CD4-positive, CD25-positive, alpha-beta regulatory T cell (primary cell): Measurements from ENCODE around the gene IGFN1. TPM values are rescaled to one million over a fixed set of nuclear protein-coding genes. Genes with fewer than 3 reads are reported as not detected.

Source experiments
- ATAC-seq, 2 donors: fragments of 150-1000 bp; cut with Tn5 transposase; one replicate each; pipeline ENCODE4 v1.10.0; 2021; ENCODE audit warnings: low read depth in 2 of 2, moderate number of reproducible peaks in 2 of 2, moderate library complexity in 1 of 2
- DNase-seq, 3 donors: peaks; one replicate each; pipeline versions ENCODE4 v3.0.0 to v3.0.0-alpha.2; 2012 to 2022; ENCODE audit warnings: mixed read lengths in 1 of 3
- H3K27ac ChIP-seq: one replicate; pipeline ENCODE4 v1.7.0; 2013; ENCODE audit warnings: mild to moderate bottlenecking, low read length; ENCODE audit not compliant: insufficient read depth, poor library complexity, severe bottlenecking
- H3K27me3 ChIP-seq: one replicate; pipeline ENCODE4 v1.7.0; 2013; ENCODE audit warnings: low read length; ENCODE audit not compliant: control insufficient read depth, insufficient read depth
- H3K36me3 ChIP-seq: one replicate; pipeline ENCODE4 v1.7.0; 2013; ENCODE audit warnings: mild to moderate bottlenecking, low read length, moderate library complexity; ENCODE audit not compliant: control insufficient read depth, insufficient read depth
- H3K4me1 ChIP-seq: 2 replicates; pipeline ENCODE4 v1.7.0; 2013; ENCODE audit warnings: mild to moderate bottlenecking, low read length; ENCODE audit not compliant: insufficient read depth, control insufficient read depth, poor library complexity, severe bottlenecking
- H3K4me3 ChIP-seq: one replicate; pipeline ENCODE4 v1.7.0; 2013; ENCODE audit warnings: low read depth, mild to moderate bottlenecking, low read length, moderate library complexity
- H3K9me3 ChIP-seq, 2 experiments: 1 replicate in 1 of 2; 2 replicates in 1 of 2; pipeline ENCODE4 v1.7.0; 2013; ENCODE audit warnings: low read length in 2 of 2, mild to moderate bottlenecking in 1 of 2, moderate library complexity in 1 of 2; ENCODE audit not compliant: control insufficient read depth in 2 of 2
- H3K27ac Mint-ChIP-seq, 3 donors: one replicate each; pipeline ENCODE4 v1.8.0; 2020 to 2022; ENCODE audit warnings: mild to moderate bottlenecking in 3 of 3, mixed read lengths in 3 of 3, moderate library complexity in 2 of 3
- H3K27me3 Mint-ChIP-seq: one replicate; pipeline ENCODE4 v1.8.0; 2022; ENCODE audit warnings: mild to moderate bottlenecking, mixed read lengths
- H3K36me3 Mint-ChIP-seq: one replicate; pipeline ENCODE4 v1.8.0; 2020; ENCODE audit warnings: mixed read lengths
- H3K4me1 Mint-ChIP-seq, 4 donors: one replicate each; pipeline ENCODE4 v1.8.0; 2020 to 2022; ENCODE audit warnings: mixed read lengths in 4 of 4, mild to moderate bottlenecking in 1 of 4
- H3K4me3 Mint-ChIP-seq, 4 donors: one replicate each; pipeline ENCODE4 v1.8.0; 2020 to 2022; ENCODE audit warnings: mild to moderate bottlenecking in 4 of 4, mixed read lengths in 4 of 4, moderate library complexity in 3 of 4
- H3K9me3 Mint-ChIP-seq, 7 donors: one replicate each; pipeline ENCODE4 v1.8.0; 2020 to 2022; ENCODE audit warnings: mixed read lengths in 7 of 7, mild to moderate bottlenecking in 3 of 7, moderate library complexity in 2 of 7
- polyA plus RNA-seq, 4 donors: library from polyadenylated mRNA; unstranded; fragments of 300-500 nt; fragmentation: Illumina TruSeq; gene quantifications; one replicate each; pipeline ENCODE4 v1.2.3, GENCODE V29; 2021
- total RNA-seq: library from RNA; stranded (reverse); gene quantifications from one replicate; pipeline ENCODE4 v1.2.3, GENCODE V29; 2022

Gene IGFN1
- total and polyA plus RNA-seq, 5 donors from 2014 or later: not detected

DNA sequence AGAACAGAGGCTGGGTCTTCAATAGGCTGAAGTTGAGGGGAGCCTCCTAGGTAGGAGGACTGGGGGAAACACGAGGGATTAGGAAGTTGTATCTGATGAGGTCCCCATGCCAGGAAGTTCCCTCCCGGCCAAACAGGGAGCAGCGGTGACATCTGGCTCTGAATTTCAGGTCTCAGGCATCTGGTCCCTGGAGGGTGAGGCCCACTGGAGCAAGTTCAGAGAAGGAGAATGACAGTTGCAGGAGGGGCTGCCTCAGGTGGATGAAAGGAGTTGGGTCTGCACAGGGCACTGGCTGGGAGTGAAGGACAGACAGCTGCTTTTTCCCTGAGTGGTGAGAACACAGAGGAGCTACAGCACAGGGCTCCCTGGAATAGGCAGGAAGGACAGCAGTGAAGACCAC is 45.5 kb upstream of the IGFN1 start:
- Histone ChIP-seq H3K9me3 (no peaks in the 10 kb centered on the region), H3K36me3 (peaks cover 28% of the 10 kb centered on the region), H3K4me3 (no peak overlapping the region), H3K27me3 (no peaks in the 10 kb centered on the region), H3K4me1 (no peaks in the 10 kb centered on the region), H3K27ac (no peak overlapping the region)
- no peaks in the 10 kb centered on the region for H3K9me3 Mint-ChIP-seq
- ATAC-seq (no peak), DNase-seq (no peak)
- H3K36me3 Mint-ChIP-seq: peaks cover 52% of the 10 kb centered on the region
- no peak overlapping the region for H3K27ac Mint-ChIP-seq
- H3K4me3 Mint-ChIP-seq: no peak overlapping the region
- H3K4me1 Mint-ChIP-seq: peaks cover 0 to 6% (median 4%) of the 10 kb centered on the region in 4 donors
- H3K27me3 Mint-ChIP-seq: no peaks in the 10 kb centered on the region

DNA sequence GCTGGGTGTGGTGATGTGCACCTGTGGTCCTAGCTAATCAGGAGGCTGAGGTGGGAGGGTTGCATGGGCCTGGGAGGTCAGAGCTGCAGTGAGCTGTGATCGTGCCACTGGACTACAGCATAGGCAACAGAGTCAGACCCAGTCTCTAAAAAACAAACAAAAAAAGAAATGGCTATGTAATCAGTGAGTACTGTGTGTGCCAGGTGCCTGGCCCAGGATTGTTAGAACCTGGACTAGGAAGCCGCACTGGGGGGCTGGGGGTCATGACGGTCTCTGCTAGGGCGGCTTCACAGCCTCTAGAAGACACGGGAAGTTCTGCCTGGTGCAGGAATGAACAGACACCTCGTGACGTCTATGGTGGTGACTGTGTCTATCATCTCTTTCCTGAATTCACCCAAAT is 44.8 kb upstream of the IGFN1 start:
- Mint-ChIP-seq H3K27ac (no peak overlapping the region), H3K4me1 (peaks cover 0 to 6% (median 4%) of the 10 kb centered on the region in 4 donors), H3K27me3 (no peaks in the 10 kb centered on the region), H3K4me3 (peak overlapping the region in 1 of 4 donors; percentile 27), H3K9me3 (no peaks in the 10 kb centered on the region), H3K36me3 (peaks cover 56% of the 10 kb centered on the region)
- ATAC-seq (no peak), DNase-seq (no peak)
- H3K4me1 ChIP-seq: no peaks in the 10 kb centered on the region
- no peaks in the 10 kb centered on the region for H3K9me3 ChIP-seq
- H3K36me3 ChIP-seq: peaks cover 27% of the 10 kb centered on the region
- H3K27ac ChIP-seq: no peak overlapping the region
- no peaks in the 10 kb centered on the region for H3K27me3 ChIP-seq
- no peak overlapping the region for H3K4me3 ChIP-seq

DNA sequence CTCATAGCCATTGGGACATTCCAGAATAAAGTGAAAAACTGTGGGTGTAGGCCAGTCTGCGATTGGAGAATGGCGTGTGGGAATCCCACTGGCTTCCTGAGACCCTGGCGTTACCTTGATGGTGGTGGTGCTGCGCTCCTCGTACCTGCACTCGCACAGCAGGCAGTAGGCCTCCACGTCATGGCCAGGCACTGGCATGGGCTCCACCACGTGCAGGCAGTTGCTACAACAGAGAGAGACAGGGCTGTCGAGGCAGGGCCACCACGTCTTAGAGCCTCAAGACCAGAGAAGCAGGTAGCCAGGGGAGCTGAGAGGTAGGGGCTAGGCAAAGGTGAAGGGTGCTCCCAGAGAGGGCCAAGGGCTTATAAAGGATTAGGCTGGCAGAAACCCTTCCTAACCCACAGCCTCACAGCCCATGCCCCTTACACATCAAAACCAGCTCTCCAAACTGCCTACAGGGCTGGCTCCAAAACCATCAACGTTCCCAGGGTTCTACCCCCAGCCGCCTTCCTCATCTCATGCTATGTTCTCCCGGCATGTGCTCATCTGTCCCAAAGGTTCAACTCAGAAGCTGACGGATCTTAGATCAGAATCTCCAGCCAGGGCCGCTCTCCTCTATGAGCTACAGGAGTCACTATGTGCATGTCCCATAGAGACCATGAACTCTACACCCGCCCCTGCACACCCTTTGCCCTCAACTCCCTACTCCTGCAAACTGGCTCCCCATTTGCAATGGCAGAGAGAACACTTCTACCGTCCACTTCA is 43.8 kb upstream of the IGFN1 start:
- ATAC-seq: no peak
- Histone ChIP-seq H3K36me3 (peaks cover 22% of the 10 kb centered on the region), H3K4me1 (no peaks in the 10 kb centered on the region), H3K4me3 (no peak overlapping the region), H3K27me3 (no peaks in the 10 kb centered on the region), H3K27ac (no peak overlapping the region), H3K9me3 (no peaks in the 10 kb centered on the region)
- no peak overlapping the region for H3K4me3 Mint-ChIP-seq
- DNase-seq: no peak
- peaks cover 56% of the 10 kb centered on the region for H3K36me3 Mint-ChIP-seq
- H3K9me3 Mint-ChIP-seq: no peaks in the 10 kb centered on the region
- no peak overlapping the region for H3K27ac Mint-ChIP-seq
- H3K4me1 Mint-ChIP-seq: peaks cover 0 to 12% (median 6%) of the 10 kb centered on the region in 4 donors
- no peaks in the 10 kb centered on the region for H3K27me3 Mint-ChIP-seq

DNA sequence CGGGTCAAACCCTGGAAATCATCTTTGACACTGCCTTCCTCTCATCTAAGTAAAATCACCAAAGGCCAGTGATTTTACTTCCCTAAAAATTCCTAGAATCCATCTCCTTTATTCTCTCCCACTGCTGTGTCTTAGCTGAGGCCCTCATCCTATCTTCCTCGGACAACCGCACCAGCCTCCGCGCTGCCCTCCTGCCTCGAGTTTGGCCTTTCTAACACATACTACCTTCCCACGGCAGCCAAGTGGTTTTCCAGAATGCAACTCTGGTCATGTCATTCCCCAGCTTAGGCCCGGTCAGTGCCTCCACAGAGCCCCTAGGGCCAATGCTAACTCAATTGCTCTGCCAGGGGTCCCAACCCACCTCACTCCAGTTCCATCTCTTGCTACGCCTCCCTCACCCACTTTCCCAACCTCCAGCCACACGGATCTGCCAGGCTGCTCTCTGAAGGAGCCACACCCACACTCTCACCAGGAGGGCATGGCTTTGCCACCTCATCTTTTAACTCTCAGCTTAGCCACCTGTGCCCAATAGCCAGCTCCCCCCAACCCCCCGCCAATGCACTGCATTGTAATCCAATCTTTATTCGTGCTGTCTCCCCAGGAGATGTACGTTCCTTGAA is 43.1 kb upstream of the IGFN1 start:
- peaks cover 0 to 12% (median 8%) of the 10 kb centered on the region in 4 donors for H3K4me1 Mint-ChIP-seq
- no peak overlapping the region for H3K27ac Mint-ChIP-seq

DNA sequence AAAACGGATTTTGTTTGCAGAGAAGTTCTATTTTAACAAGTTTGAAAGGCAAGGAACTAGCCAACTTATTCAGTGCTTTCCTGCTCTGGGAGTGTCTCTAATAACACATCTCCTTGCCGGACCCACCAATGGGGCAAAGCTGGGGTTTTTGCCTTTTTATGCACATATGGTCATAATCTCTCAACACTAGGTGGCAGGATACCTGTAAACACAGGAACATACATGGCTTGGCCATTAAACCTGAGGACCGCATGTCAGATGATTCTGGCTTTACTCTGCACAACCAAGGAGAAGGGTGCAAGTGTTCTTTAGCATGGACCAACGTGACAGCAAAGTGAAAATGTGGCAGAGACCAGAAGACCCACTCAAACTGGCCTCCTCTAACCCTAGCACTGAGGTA is 41.2 kb upstream of the IGFN1 start:
- Histone ChIP-seq H3K4me1 (peaks cover 11% of the 10 kb centered on the region), H3K9me3 (no peaks in the 10 kb centered on the region), H3K36me3 (peaks cover 18% of the 10 kb centered on the region), H3K27ac (no peak overlapping the region), H3K27me3 (no peaks in the 10 kb centered on the region), H3K4me3 (no peak overlapping the region)
- Mint-ChIP-seq H3K4me1 (peaks cover 4 to 24% (median 17%) of the 10 kb centered on the region in 4 donors), H3K9me3 (no peaks in the 10 kb centered on the region), H3K36me3 (peaks cover 36% of the 10 kb centered on the region), H3K4me3 (peak overlapping the region in 1 of 4 donors; percentile 67), H3K27me3 (peaks cover 1% of the 10 kb centered on the region), H3K27ac (peak overlapping the region in 1 of 3 donors; percentile 51)
- DNase-seq (peak in 1 of 3 donors; percentile 41), ATAC-seq (no peak)

More for the DNA sequence above, 43.1 kb upstream of the IGFN1 start:
- H3K4me3 ChIP-seq: no peak overlapping the region
- ATAC-seq: no peak
- Mint-ChIP-seq H3K36me3 (peaks cover 52% of the 10 kb centered on the region), H3K4me3 (no peak overlapping the region), H3K9me3 (no peaks in the 10 kb centered on the region), H3K27me3 (no peaks in the 10 kb centered on the region)
- DNase-seq: no peak
- H3K9me3 ChIP-seq: no peaks in the 10 kb centered on the region
- H3K36me3 ChIP-seq: peaks cover 22% of the 10 kb centered on the region
- H3K27me3 ChIP-seq: no peaks in the 10 kb centered on the region
- no peaks in the 10 kb centered on the region for H3K4me1 ChIP-seq
- no peak overlapping the region for H3K27ac ChIP-seq

DNA sequence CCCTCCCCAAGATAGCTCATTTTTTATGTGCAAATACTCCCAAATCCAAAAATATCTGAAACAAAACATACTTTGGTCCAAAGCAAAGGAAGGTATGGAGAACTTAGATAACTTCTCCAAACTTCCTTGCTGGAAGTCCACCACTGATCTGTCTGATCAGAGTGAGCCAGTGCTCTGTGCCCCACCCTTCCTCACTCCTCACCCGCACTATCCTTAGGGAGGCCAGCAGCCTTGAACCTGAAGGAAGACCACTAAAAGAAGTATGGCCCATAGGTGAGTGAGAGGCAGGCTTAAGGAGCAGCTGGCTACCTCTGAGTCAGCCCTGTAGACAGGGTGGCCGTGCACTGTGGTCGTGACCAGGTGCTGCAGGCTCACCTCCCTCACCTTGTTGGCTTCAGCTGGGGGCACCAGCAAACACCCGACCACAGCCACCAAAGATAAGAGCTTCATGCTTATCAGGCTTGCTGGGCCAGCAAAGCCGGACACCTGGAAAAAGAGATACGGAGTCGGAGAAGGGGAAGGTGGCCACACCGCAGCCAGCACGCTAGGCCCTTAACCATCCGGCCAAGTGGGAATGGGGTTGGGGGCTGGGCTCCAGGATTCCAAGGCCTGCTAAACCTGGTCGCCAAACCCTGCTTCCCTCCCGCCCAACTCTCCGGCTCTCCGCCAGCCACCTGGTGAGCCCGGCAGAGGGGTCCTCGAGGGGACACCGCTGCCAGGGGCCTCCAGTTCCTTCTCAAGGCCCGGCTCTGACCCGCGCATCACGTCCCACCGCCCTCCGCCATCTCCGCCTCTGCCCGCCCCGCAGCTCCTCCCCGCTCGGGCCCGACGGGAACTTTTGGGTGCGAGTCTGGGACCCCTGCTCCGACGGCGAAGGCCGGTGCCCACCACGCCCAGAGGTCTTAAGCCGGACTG is 36.9 kb upstream of the IGFN1 start:
- no peak overlapping the region for H3K27ac ChIP-seq
- no peak for DNase-seq
- H3K27me3 Mint-ChIP-seq: peaks cover 19% of the 10 kb centered on the region

DNA sequence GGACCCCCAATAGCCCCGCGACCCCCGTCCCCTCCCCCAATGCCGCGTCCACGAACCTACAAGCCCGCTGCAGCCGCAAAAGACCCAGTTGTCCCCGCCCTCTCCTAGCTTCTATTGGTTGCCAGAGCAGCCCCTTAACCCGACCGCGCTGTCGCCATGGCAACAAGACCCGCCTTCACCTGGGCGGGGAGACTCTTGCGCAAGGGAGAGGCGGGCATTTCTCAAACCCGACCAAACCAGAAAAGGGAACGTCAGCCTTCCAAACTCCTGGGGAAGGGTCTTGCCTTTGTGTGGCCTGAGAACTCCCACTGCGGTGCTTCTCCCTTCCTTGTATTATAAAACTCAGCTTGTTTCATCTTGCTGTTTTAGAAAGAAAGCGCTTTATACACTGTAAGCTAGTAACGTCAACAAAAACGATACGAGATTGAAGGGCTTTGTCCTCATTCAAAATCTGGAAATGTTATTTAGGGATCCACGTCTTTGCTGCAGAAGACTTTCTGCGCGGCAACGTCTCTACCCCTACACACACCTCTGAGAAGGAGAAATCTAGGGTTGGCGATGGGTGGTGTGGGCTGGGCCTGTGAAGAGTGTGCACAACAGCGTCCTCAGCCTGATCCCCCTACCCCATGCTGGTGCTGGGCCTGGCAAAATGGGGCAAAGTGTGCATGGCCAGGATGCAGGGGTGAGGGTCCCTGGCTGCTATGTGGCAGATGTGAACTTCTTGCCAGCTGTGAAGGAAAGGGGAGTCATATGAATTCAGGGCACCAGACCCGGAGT is 36.0 kb upstream of the IGFN1 start, which contains the start of gene TMEM9:
TSS of gene TMEM9 (minus strand) at position 86 of the 777 bp plus-strand sequence. CDS start 551 bp downstream, outside the sequence.
- H3K9me3 Mint-ChIP-seq: peaks cover 0 to 2% (median 0%) of the 10 kb centered on the region in 7 donors
- Histone ChIP-seq H3K27ac (peak within 1 kb of the TSS; percentile 25), H3K9me3 (no peaks in the 10 kb centered on the region), H3K4me1 (peaks cover 16% of the 10 kb centered on the region), H3K4me3 (peak within 1 kb of the TSS; percentile 93), H3K27me3 (peaks cover 11% of the 10 kb centered on the region), H3K36me3 (no peaks in the 10 kb centered on the region)
- peaks cover 4 to 27% (median 15%) of the 10 kb centered on the region in 4 donors for H3K4me1 Mint-ChIP-seq
- H3K4me3 Mint-ChIP-seq: peak within 1 kb of the TSS; percentile 86 to 94 (median 91)
- H3K27ac Mint-ChIP-seq: peak within 1 kb of the TSS; percentile 84 to 93 (median 91)
- peaks cover 23% of the 10 kb centered on the region for H3K27me3 Mint-ChIP-seq
- ATAC-seq: peak; percentile 97
- H3K36me3 Mint-ChIP-seq: peaks cover 14% of the 10 kb centered on the region
- DNase-seq: peak; percentile 95 to 96 (median 95)

More for the DNA sequence above, 36.9 kb upstream of the IGFN1 start:
- peak; percentile 68 to 69 for ATAC-seq
- Mint-ChIP-seq H3K36me3 (peaks cover 19% of the 10 kb centered on the region), H3K4me1 (peaks cover 4 to 30% (median 19%) of the 10 kb centered on the region in 4 donors), H3K9me3 (peaks cover 0 to 2% (median 0%) of the 10 kb centered on the region in 7 donors), H3K4me3 (peak overlapping the region; percentile 86 to 94 (median 91)), H3K27ac (peak overlapping the region; percentile 84 to 93 (median 91))
- Histone ChIP-seq H3K9me3 (no peaks in the 10 kb centered on the region), H3K27me3 (peaks cover 11% of the 10 kb centered on the region), H3K4me1 (peaks cover 16% of the 10 kb centered on the region), H3K36me3 (no peaks in the 10 kb centered on the region), H3K4me3 (peak overlapping the region; percentile 66)
